CD4-positive, alpha-beta memory T cell (primary cell): Measurements from ENCODE around the gene PLD1. TPM values are rescaled to one million over a fixed set of nuclear protein-coding genes. Genes with fewer than 3 reads are reported as not detected.
"Not testable (repeated sequence)": the region's sequence is repeated elsewhere in the genome, so short reads cannot be mapped to it uniquely, and the experiment has no call there.

Experiments
- CTCF ChIA-PET: fragments of 350-600 bp; sonication (Branson Sonifier 250); formaldehyde crosslinking; loops from one replicate; lab custom pipeline; 2021; ENCODE audit warnings: inconsistent platforms; ENCODE audit not compliant: partially characterized antibody; lab: Charles Lee
- POLR2A ChIA-PET: fragments of 350-600 bp; sonication (Branson Sonifier 250); formaldehyde crosslinking; loops from one replicate; lab custom pipeline; 2021; ENCODE audit not compliant: partially characterized antibody; lab: Charles Lee
- DNase-seq, 5 donors: peaks; one replicate each; pipeline versions ENCODE4 v3.0.0 to v3.0.0-alpha.2; 2020 to 2022; ENCODE audit warnings: mixed read lengths in 1 of 5
- H3K27ac ChIP-seq: one replicate; pipeline ENCODE4 v1.7.0; 2013; ENCODE audit warnings: low read depth, low read length
- H3K27me3 ChIP-seq: 2 replicates; pipeline ENCODE4 v1.7.0; 2013; ENCODE audit warnings: mild to moderate bottlenecking, low read length, moderate library complexity; ENCODE audit not compliant: insufficient read depth
- H3K36me3 ChIP-seq: 2 replicates; pipeline ENCODE4 v1.7.0; 2013; ENCODE audit warnings: mild to moderate bottlenecking, low read length, moderate library complexity; ENCODE audit not compliant: insufficient read depth
- H3K4me1 ChIP-seq: 2 replicates; pipeline ENCODE4 v1.7.0; 2013; ENCODE audit warnings: mild to moderate bottlenecking, low read length, moderate library complexity; ENCODE audit not compliant: insufficient read depth
- H3K4me3 ChIP-seq, 2 donors: one replicate each; pipeline ENCODE4 v1.7.0; 2013; ENCODE audit warnings: low read length in 2 of 2, mild to moderate bottlenecking in 1 of 2
- H3K9me3 ChIP-seq, 2 donors: one replicate each; pipeline ENCODE4 v1.7.0; 2013; ENCODE audit warnings: low read length in 2 of 2, control low read depth in 1 of 2; ENCODE audit not compliant: control insufficient read depth in 1 of 2
- H3K27ac Mint-ChIP-seq, 7 donors: one replicate each; pipeline ENCODE4 v1.8.0; 2020 to 2021; ENCODE audit warnings: mixed read lengths in 7 of 7, mild to moderate bottlenecking in 6 of 7, inconsistent platforms in 3 of 7, moderate library complexity in 3 of 7
- H3K27me3 Mint-ChIP-seq, 2 donors: one replicate each; pipeline ENCODE4 v1.8.0; 2020 to 2021; ENCODE audit warnings: mixed read lengths in 2 of 2
- H3K36me3 Mint-ChIP-seq, 2 donors: one replicate each; pipeline ENCODE4 v1.8.0; 2020 to 2021; ENCODE audit warnings: mixed read lengths in 2 of 2, inconsistent platforms in 1 of 2, mild to moderate bottlenecking in 1 of 2
- H3K4me1 Mint-ChIP-seq, 4 donors: one replicate each; pipeline ENCODE4 v1.8.0; 2020 to 2021; ENCODE audit warnings: mixed read lengths in 4 of 4, mild to moderate bottlenecking in 1 of 4
- H3K4me3 Mint-ChIP-seq, 8 donors: one replicate each; pipeline ENCODE4 v1.8.0; 2020 to 2021; ENCODE audit warnings: mixed read lengths in 8 of 8, mild to moderate bottlenecking in 7 of 8, moderate library complexity in 6 of 8, inconsistent platforms in 3 of 8
- H3K9me3 Mint-ChIP-seq, 8 donors: one replicate each; pipeline ENCODE4 v1.8.0; 2020 to 2021; ENCODE audit warnings: mixed read lengths in 8 of 8, mild to moderate bottlenecking in 5 of 8, inconsistent platforms in 3 of 8, moderate library complexity in 1 of 8
- intact Hi-C: fragments of 100-400 bp; cut with micrococcal nuclease; formaldehyde crosslinking; loops from one replicate; pipeline ENCODE4 v1.15.1; 2023
- polyA plus RNA-seq, 2 donors: library from polyadenylated mRNA; unstranded; fragments of 300-500 nt; fragmentation: Illumina TruSeq; gene quantifications; one replicate each; pipeline ENCODE4 v1.2.3, GENCODE V29; 2021
- total RNA-seq, 2 experiments: library from RNA; stranded (reverse); gene quantifications; one replicate each; pipeline ENCODE4 v1.2.3, GENCODE V29; 2021

The PLD1 gene
- 1 to 10 TPM; 1.2 to 2.0 TPM for total RNA-seq
- 1 to 10 TPM in 1 of 2 donors, not detected in 1; 1.3 TPM for polyA plus RNA-seq

GRCh38 chr3:171809861-171810628 lies at the start of gene PLD1:
PLD1 (minus strand) TSS chr3:171810483; CDS start chr3:171738051, 72,432 bp downstream.
- Histone ChIP-seq H3K36me3 (no peaks in the 10 kb centered on the region), H3K27ac (no peak within 1 kb of the TSS), H3K4me3 (peak within 1 kb of the TSS; percentile 32 to 46), H3K4me1 (peaks cover 13% of the 10 kb centered on the region), H3K9me3 (no peaks in the 10 kb centered on the region), H3K27me3 (no peaks in the 10 kb centered on the region)
- Mint-ChIP-seq H3K9me3 (no peaks in the 10 kb centered on the region), H3K27ac (peak within 1 kb of the TSS in 5 of 7 donors; percentile 8 to 65 (median 48)), H3K36me3 (no peaks in the 10 kb centered on the region), H3K4me1 (peaks cover 11 to 19% (median 13%) of the 10 kb centered on the region in 4 donors), H3K27me3 (peaks cover 18 to 23% of the 10 kb centered on the region in 2 donors), H3K4me3 (peak within 1 kb of the TSS; percentile 77 to 90 (median 86))
- ChIA-PET POLR2A (no interaction called here), CTCF (interaction anchor here (1.3 kb wide), 1 partner anchor 24 kb away, joined by 4 read pairs; no protein-coding TSS in a partner anchor)
- DNase-seq, result peak; percentile 33 to 57 (median 40)
- intact Hi-C loops, result no loop called here

GRCh38 chr3:171858770-171859169 lies 48.5 kb upstream of the PLD1 start:
- H3K27me3 Mint-ChIP-seq, H3K4me3 Mint-ChIP-seq, H3K36me3 ChIP-seq, H3K4me1 Mint-ChIP-seq, intact Hi-C loops, DNase-seq, H3K4me3 ChIP-seq, H3K27ac ChIP-seq, H3K36me3 Mint-ChIP-seq, H3K4me1 ChIP-seq, POLR2A ChIA-PET, H3K9me3 ChIP-seq, CTCF ChIA-PET, H3K27ac Mint-ChIP-seq, H3K27me3 ChIP-seq: not testable (repeated sequence)
- H3K9me3 Mint-ChIP-seq, result peaks cover 3 to 15% (median 12%) of the 10 kb centered on the region in 8 donors

GRCh38 chr3:171854649-171855305 lies 44.5 kb upstream of the PLD1 start:
- no peaks in the 10 kb centered on the region for H3K4me1 ChIP-seq
- Mint-ChIP-seq H3K4me3 (no peak overlapping the region), H3K9me3 (peaks cover 3 to 24% (median 14%) of the 10 kb centered on the region in 8 donors), H3K4me1 (no peaks in the 10 kb centered on the region), H3K36me3 (no peaks in the 10 kb centered on the region), H3K27ac (no peak overlapping the region), H3K27me3 (peaks cover 3 to 9% of the 10 kb centered on the region in 2 donors)
- no peaks in the 10 kb centered on the region for H3K9me3 ChIP-seq
- H3K27ac ChIP-seq, result no peak overlapping the region
- no peak overlapping the region for H3K4me3 ChIP-seq
- DNase-seq, result no peak
- CTCF ChIA-PET, result no interaction called here
- peaks cover 3% of the 10 kb centered on the region for H3K27me3 ChIP-seq
- intact Hi-C loops, result no loop called here
- POLR2A ChIA-PET, result no interaction called here
- no peaks in the 10 kb centered on the region for H3K36me3 ChIP-seq

GRCh38 chr3:171851660-171852058 lies 41.4 kb upstream of the PLD1 start:
- Mint-ChIP-seq H3K27ac (no peak overlapping the region), H3K27me3 (peaks cover 3 to 9% of the 10 kb centered on the region in 2 donors), H3K4me1 (peaks cover 0 to 3% (median under 1%) of the 10 kb centered on the region in 4 donors), H3K36me3 (no peaks in the 10 kb centered on the region), H3K9me3 (peaks cover 3 to 20% (median 12%) of the 10 kb centered on the region in 8 donors), H3K4me3 (no peak overlapping the region)
- Histone ChIP-seq H3K4me1 (no peaks in the 10 kb centered on the region), H3K27me3 (peaks cover 3% of the 10 kb centered on the region), H3K9me3 (no peaks in the 10 kb centered on the region), H3K27ac (no peak overlapping the region), H3K36me3 (no peaks in the 10 kb centered on the region), H3K4me3 (no peak overlapping the region)
- no peak for DNase-seq
- ChIA-PET POLR2A (no interaction called here), CTCF (no interaction called here)
- intact Hi-C loops, result no loop called here

GRCh38 chr3:171850960-171851659 lies 40.8 kb upstream of the PLD1 start:
- H3K9me3 ChIP-seq, result no peaks in the 10 kb centered on the region
- POLR2A ChIA-PET, result no interaction called here
- CTCF ChIA-PET, result no interaction called here

GRCh38 chr3:171850320-171850959 lies 40.2 kb upstream of the PLD1 start:
- intact Hi-C loops, result no loop called here
- peaks cover 3 to 9% of the 10 kb centered on the region in 2 donors for H3K27me3 Mint-ChIP-seq
- peaks cover 3 to 20% (median 12%) of the 10 kb centered on the region in 8 donors for H3K9me3 Mint-ChIP-seq
- H3K9me3 ChIP-seq, result no peaks in the 10 kb centered on the region
- no peaks in the 10 kb centered on the region for H3K36me3 ChIP-seq
- H3K27ac Mint-ChIP-seq, result no peak overlapping the region
- ChIA-PET CTCF (no interaction called here), POLR2A (no interaction called here)
- H3K4me1 Mint-ChIP-seq, result peaks cover 0 to 4% (median 1%) of the 10 kb centered on the region in 4 donors
- no peak overlapping the region for H3K27ac ChIP-seq
- H3K4me1 ChIP-seq, result no peaks in the 10 kb centered on the region
- H3K4me3 Mint-ChIP-seq, result no peak overlapping the region
- no peak for DNase-seq
- H3K36me3 Mint-ChIP-seq, result no peaks in the 10 kb centered on the region
- H3K4me3 ChIP-seq, result no peak overlapping the region
- H3K27me3 ChIP-seq, result no peaks in the 10 kb centered on the region

More at GRCh38 chr3:171850960-171851659, 40.8 kb upstream of the PLD1 start:
- H3K4me3 ChIP-seq, result no peak overlapping the region
- Mint-ChIP-seq H3K27ac (no peak overlapping the region), H3K9me3 (peaks cover 3 to 20% (median 12%) of the 10 kb centered on the region in 8 donors), H3K27me3 (peaks cover 3 to 9% of the 10 kb centered on the region in 2 donors), H3K36me3 (no peaks in the 10 kb centered on the region), H3K4me1 (peaks cover 0 to 4% (median 1%) of the 10 kb centered on the region in 4 donors), H3K4me3 (no peak overlapping the region)
- H3K27ac ChIP-seq, result no peak overlapping the region
- DNase-seq, result no peak
- H3K27me3 ChIP-seq, result no peaks in the 10 kb centered on the region
- no peaks in the 10 kb centered on the region for H3K4me1 ChIP-seq
- no peaks in the 10 kb centered on the region for H3K36me3 ChIP-seq
- intact Hi-C loops, result no loop called here
